AG20443 (cell line): Measurements from ENCODE around the gene CD300C.
"Not testable (repeated sequence)": the region's sequence is repeated elsewhere in the genome, so short reads cannot be mapped to it uniquely, and the experiment has no call there.

Experiments used
- DNase-seq: peaks from one replicate; pipeline ENCODE4 v3.0.0; 2012; ENCODE audit warnings: low spot score, mixed read lengths

The CD300C gene

GRCh38 chr17:74531231-74531761 lies 14.6 kb downstream of the CD300C start, which contains the start of gene CD300LB:
Gene CD300LB, minus strand, starts transcription at chr17:74531475. Its CDS starts 125 bp downstream, at chr17:74531350.
- DNase-seq, result no peak

DNA sequence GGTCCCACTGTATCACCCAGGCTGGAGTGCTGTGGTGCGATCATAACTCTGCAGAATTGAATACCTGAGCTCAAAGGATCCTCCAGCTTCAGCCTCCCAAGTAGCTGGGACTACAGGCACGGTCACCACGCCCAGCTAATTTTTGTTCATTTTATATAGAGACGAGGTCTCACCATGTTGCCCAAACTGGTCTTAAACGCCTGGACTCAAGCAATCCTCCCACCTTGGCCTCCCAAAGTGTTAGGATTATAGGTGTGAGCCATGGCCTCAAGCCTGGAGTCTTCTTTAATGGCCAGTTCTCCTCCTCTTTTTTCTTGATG lies 15.1 kb downstream of the CD300C start:
- no peak for DNase-seq

DNA sequence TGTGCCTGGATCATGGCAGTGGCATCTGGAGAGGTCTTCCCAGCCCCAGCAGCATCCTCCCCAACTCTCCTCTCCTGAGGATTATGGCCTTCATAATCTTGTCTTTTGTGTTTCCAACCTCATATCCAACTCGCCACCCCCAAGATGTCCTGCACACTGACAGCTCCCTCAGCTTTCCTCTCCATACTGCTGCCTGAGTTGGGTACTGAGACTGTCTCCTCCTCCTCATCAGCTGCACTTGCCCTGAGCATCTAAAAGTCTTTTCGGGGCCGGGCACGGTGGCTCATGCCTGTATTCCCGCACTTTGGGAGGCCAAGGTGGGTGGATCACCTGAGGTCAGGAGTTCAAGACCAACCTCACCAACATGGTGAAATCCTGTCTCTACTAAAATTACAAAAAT lies 16.7 kb downstream of the CD300C start:
- DNase-seq, result peak; percentile 3

GRCh38 chr17:74528491-74529199 lies 17.3 kb downstream of the CD300C start:
- DNase-seq, result peak; percentile 3

DNA sequence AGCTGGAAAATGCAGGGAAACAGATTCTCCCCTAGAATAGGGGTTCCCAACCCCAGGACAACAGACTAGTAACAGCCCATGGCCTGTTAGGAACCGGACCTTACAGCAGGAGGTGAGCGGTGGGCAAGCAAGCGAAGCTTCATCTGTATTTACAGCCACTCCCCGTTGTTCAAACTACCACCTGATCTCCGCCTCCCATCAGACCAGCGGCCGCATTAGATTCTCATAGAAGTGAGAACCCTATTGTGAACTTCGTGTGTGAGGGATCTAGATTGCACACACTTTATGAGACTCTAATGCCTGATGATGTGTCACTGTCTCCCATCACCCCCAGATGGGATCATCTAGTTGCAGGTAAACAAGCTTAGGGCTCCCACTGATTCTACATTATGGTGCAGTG lies 18.2 kb downstream of the CD300C start:
- DNase-seq, result peak; percentile 3

- DNase-seq, result peak; percentile 4
Observed at GRCh38 chr17:74527081-74527480, 18.8 kb downstream of the CD300C start.

DNA sequence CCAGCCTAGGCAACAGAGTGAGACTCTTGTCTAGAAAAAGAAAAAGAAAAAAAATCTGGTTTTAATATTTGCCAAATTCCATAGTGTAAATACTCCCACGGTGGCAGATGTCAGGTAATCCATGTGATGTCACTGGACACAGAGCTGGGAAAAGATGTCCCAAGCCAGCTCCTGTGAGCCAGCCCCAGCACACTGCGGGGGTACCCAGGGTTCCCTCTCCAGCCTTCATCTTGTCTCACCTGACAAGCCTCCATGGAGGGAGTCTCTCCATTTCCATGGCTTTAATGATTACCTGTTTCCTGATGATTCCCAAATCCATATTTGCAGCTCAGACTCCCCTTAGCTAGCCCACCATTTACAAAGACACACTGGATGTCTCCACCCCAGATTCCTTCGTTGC lies 19.2 kb downstream of the CD300C start:
- DNase-seq, result peak; percentile 3

GRCh38 chr17:74525781-74526288 lies 20.1 kb downstream of the CD300C start:
- DNase-seq, result peak; percentile 3

DNA sequence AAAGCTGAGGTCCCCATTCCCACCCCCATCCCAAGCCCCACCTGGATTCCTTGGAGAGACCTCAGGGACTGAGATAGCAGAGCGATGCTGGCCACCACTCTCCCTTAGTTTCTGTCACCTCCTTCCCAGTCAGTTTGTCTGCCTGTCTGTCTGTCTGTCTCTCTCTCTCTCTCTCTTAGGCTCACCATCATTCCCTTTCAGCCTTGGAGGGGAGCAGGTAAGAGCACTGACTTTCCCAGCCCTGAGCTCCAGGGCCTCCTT lies 20.5 kb downstream of the CD300C start:
- DNase-seq, result no peak

DNA sequence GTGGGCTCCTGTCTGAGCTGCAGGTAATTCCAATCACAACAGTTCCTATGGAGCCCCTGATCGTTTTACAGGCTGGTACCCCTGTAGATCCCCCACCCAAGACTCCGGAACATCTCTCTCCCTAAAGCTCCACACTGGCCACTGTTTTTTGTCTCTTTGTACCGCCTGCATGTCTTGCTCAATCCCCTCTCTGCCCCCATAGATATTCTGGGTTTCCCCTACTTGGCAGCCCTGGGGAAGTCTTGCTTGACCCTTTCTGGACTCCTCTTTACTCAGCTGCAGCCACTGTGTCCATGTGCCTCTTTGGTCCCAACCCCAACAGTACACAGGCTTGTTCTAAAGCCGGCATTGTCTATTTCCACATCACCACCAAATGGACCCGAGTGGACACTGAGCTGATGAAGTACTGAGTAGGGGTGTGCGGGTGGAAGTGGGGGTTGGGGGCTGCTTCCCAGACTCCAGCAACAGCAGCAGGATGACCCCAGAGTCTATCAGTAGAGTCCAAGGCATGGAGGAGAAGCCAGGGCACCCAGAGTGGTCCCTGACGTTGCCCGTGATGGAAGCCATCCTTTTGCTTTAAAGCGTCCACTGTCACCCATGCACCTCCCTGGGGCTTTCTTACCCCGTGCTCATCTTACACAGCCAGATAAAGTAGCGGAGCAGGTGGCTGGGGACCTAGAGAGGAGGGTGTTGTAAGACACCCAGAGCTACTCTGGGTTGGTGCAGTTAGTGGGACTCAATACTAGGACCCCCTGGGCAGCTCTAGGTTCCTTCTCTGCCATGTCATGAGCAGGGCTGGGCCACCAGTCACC lies 21.1 kb downstream of the CD300C start:
- peak; percentile 6 for DNase-seq

- DNase-seq, result peak; percentile 3
Observed at GRCh38 chr17:74523308-74523707, 22.6 kb downstream of the CD300C start.

GRCh38 chr17:74522381-74523105 lies 23.4 kb downstream of the CD300C start:
- DNase-seq, result peak; percentile 9

DNA sequence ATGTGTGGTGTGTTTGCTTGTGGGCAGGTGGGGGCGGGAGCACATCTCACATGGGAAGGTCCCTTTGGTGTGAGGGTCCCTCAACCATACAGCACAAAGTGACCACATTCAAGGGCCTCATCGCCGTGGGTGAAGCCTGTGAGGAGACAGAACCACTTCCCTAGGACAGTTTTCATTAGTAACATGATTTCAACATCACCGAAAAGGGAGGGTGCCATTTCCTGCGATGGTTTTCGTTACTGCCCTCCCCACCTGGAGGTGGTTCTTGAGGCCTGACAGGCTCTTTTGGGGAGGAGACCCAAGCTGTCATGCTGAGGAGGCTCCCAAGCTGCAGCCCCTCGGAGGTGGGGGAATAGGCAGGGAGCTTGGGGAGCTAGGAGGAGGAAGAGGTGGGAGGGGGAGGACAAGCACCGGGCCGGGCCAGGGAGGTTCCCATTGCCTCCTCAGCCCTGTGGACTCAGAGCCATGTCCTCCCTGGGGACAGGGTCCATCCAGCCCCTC lies 24.2 kb downstream of the CD300C start:
- DNase-seq, result peak; percentile 8

GRCh38 chr17:74520790-74521480 lies 25.0 kb downstream of the CD300C start:
- DNase-seq, result peak; percentile 9

DNA sequence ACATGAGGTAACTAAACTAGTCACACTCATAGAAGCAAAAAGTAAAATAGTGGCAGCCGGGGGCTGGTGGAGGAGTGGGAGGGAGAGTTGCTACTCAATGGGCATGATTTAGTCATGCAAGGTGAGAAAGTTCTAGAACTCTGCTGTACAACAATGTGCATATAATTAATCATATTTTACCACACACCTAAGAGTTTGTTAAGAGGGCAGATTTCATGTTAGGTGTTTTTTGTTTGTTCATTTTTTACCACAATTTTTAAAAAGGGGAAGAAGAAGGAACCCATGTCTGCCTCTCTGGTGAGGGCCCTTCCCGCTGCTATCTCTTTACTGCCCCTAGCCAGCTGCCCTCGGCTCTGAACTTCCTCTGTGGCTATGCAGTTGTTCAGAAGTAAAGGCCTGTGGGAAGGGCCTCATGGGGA lies 25.9 kb downstream of the CD300C start:
- DNase-seq, result peak; percentile 5

DNA sequence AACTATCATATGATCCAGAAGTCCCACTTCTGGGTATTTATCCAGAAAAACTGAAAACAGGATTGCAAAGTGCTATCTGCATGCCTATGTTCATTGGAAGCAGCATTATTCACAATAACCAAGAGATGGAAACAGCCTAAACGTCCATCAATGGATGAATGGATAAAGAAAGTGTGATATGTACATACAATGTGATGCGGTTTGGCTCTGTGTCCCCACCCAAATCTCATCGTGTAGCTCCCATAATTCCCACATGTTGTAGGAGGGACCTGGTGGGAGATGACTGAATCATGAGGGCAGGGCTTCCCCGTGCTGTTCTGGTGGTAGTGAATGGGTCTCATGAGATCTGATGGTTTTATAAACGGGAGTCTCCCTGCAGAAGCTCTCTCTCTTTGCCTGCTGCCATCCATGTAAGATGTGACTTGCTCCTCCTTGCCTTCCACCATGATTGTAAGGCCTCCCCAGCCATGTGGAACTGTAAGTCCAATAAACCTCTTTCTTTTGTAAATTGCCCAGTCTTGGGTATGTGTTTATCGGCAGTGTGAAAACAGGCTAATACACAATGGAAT lies 27.4 kb downstream of the CD300C start:
- not testable (repeated sequence) for DNase-seq

DNA sequence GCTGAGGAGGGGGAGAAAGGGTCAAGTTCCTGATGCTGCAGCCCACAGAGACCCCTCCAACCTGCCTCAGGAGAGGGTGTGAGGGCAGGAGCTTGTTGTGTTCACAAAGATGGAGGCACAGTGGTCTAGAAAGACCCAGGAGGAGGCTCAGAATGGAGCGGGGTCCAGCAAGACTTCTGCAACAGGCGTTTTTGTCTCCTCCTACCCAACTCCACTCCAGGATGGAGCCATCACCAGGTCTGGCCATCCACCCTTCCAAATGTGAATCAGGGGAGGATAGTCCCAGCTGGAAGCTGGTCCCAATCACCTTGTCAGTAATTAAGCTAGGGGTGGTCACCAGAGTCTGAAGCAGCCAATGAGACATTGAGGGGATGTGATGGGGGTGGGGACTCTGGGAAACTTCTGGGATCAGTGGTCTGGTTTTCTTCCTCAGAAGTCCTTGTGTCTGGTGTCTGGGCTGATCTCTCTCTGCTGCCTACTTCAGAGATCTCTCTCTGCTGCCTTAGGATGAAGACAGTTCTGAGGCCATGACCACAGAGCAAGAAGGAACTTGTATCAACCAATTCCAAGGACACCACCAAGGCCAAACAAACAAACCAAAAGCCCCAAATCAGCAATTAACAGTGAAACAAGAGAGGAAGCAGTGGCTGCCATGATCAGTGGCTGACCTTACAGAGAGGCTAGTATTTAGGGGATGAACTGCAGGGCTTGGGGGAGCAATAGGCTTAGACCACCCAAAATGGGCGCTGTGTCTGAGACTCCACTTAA lies 29.2 kb downstream of the CD300C start:
- peak; percentile 3 for DNase-seq

GRCh38 chr17:74515941-74516340 lies 30.0 kb downstream of the CD300C start:
- no peak for DNase-seq

DNA sequence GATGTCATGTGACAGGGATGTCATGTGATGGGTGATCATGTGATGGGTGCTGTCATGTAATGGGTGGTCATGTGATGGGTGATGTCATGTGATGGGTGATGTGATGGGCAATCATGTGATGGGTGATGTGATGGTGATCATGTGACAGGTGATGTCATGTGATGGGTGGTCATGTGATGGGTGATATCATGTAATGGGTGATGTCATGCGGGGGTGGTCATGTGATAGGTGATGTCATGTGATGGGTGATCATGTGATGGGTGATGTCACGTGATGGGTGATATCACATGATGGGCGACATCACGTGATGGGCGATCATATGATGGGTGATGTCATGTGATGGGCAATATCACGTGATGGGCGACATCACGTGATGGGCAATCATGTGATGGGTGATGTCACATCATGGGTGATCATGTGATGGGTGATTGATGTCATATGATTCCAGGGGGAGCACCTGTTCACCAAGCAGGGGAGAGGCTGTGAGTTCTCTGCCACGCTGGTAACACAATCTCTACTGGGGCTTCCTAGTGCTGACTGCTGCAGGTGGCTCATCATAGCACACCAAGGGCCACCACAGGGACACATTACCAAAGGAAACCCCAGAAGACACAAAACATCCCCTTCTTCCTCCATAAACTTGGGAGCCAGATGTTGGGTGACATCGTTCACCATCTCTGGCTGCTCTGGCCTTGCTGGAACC lies 31.1 kb downstream of the CD300C start:
- peak; percentile 5 for DNase-seq
